Choroid plexus epithelial cell (primary cell): Measurements from ENCODE around the gene PHKG2.

Source experiments
- DNase-seq: peaks from one replicate; pipeline ENCODE4 v3.0.0-alpha.2; 2010; ENCODE audit warnings: low read depth
- H3K4me3 ChIP-seq: 2 replicates; pipeline ENCODE4 v1.5.1; 2011; ENCODE audit warnings: low read depth, mild to moderate bottlenecking, control low read depth, low read length, moderate library complexity
- TF ChIP-seq, protein P1 (sequence below): conservative IDR thresholded peaks from 2 replicates; pipeline ENCODE4 v1.5.1; 2011; ENCODE audit warnings: low read depth, mild to moderate bottlenecking, control low read depth, inconsistent platforms, low read length, moderate library complexity

Gene PHKG2

GRCh38 chr16:30703971-30704370, 44.3 kb upstream of the PHKG2 start:
- DNase-seq: no peak
- TF ChIP-seq, protein P1, sequence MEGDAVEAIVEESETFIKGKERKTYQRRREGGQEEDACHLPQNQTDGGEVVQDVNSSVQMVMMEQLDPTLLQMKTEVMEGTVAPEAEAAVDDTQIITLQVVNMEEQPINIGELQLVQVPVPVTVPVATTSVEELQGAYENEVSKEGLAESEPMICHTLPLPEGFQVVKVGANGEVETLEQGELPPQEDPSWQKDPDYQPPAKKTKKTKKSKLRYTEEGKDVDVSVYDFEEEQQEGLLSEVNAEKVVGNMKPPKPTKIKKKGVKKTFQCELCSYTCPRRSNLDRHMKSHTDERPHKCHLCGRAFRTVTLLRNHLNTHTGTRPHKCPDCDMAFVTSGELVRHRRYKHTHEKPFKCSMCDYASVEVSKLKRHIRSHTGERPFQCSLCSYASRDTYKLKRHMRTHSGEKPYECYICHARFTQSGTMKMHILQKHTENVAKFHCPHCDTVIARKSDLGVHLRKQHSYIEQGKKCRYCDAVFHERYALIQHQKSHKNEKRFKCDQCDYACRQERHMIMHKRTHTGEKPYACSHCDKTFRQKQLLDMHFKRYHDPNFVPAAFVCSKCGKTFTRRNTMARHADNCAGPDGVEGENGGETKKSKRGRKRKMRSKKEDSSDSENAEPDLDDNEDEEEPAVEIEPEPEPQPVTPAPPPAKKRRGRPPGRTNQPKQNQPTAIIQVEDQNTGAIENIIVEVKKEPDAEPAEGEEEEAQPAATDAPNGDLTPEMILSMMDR: no peak
- H3K4me3 ChIP-seq: no peak overlapping the region

- no peak for DNase-seq
- TF ChIP-seq, protein P1: no peak
- H3K4me3 ChIP-seq: no peak overlapping the region
Measured at GRCh38 chr16:30706046-30706445, 42.2 kb upstream of the PHKG2 start.

DNA sequence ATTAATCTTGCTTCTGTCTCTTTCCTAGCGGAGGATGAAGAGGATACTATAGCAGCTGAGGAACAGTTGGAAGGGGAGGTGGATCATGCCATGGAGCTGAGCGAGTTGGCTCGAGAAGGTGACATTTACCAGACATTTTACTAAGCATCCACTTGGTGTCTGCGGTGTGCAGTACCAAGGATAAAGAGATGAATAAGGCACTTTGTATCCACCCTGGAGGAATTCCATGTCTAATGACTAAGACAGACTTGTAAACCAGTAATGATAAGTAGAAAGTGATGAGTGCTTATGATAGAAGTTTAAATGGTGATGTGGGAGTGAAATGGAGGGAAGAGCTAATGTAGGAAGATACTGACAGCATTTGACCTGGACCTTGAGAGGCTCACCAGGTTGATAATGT, 37.3 kb upstream of the PHKG2 start:
- TF ChIP-seq, protein P1: no peak

GRCh38 chr16:30711712-30712111, 36.5 kb upstream of the PHKG2 start:
- TF ChIP-seq, protein P1: no peak
- H3K4me3 ChIP-seq: no peak overlapping the region
- DNase-seq: no peak

More for the DNA sequence above, 37.3 kb upstream of the PHKG2 start:
- H3K4me3 ChIP-seq: no peak overlapping the region
- no peak for DNase-seq

- no peak overlapping the region for H3K4me3 ChIP-seq
- peak; percentile 68 for DNase-seq
- TF ChIP-seq, protein P1: no peak
Measured at GRCh38 chr16:30715750-30716445, 32.3 kb upstream of the PHKG2 start.

- TF ChIP-seq, protein P1: no peak
- H3K4me3 ChIP-seq: no peak overlapping the region
- DNase-seq: no peak
Measured at GRCh38 chr16:30720086-30720485, 28.1 kb upstream of the PHKG2 start.

DNA sequence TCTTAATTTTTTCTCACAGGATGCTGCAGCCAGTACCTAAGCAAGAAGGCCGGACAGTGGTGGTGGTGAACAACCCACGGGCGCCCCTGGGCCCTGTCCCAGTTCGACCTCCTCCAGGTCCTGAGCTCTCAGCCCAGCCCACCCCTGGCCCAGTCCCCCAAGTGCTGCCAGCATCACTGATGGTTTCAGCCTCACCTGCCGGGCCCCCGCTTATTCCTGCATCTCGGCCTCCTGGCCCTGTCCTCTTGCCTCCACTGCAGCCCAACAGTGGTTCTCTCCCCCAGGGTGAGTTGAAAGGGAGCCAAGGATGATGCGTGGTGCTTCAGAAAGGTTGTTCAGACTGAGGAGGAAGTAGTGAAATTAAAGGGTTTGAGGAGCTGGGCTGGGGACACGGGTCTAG, 27.5 kb upstream of the PHKG2 start:
- TF ChIP-seq, protein P1: no peak
- DNase-seq: no peak

More for the DNA sequence above, 27.5 kb upstream of the PHKG2 start:
- H3K4me3 ChIP-seq: no peak overlapping the region
